Keratinocyte (primary cell): Measurements from ENCODE around the gene NOS1AP.

Experiments
- EZH2 ChIP-seq: IDR thresholded peaks from one replicate; pipeline ENCODE4 v1.6.1; 2012; ENCODE audit warnings: inconsistent platforms, mild to moderate bottlenecking, low read length, moderate library complexity
- TF ChIP-seq, protein P1 (sequence below), 3 experiments: IDR thresholded peaks in 1 of 3; conservative IDR thresholded peaks in 1 of 3; optimal IDR thresholded peaks in 1 of 3; 2 replicates in 2 of 3; 3 replicates in 1 of 3; pipeline versions ENCODE3 to v1.5.1; 2011; ENCODE audit warnings: low read length in 3 of 3, mild to moderate bottlenecking in 3 of 3, moderate library complexity in 2 of 3, control low read depth in 1 of 3, inconsistent platforms in 1 of 3; ENCODE audit not compliant: insufficient read depth in 2 of 3; ENCODE audit errors: extremely low read depth in 1 of 3

DNA sequence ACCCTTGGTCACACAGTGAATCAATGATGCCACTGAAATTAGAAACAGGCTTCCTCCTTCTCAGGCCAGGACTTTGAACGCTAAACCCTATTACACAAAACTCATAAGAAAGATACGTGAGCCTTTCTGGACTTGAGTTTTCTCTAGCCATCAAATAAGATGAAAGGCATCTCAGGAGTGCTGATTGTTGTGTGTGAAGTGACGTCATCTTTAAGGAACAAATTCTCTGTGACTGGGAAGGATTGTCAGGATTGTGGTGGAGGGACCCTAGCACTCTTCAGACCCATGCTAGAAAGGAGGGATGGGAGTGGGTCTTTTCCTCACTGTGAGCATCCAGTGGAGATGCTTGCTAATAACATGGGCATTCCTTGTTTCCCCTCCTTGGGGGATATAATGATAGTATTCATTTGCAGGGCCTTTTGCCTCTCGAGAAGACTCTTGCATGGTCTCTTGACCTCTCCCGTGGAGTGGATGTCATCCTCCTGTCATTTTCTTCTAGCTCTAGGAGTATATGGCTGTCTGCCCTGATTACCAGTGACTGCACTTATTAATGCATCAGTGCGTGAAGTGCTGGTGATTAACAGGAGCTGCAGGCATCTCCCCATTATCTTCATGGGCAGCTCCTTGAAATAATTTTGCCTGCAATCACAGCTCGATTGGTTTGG, 267.3 kb downstream of the NOS1AP start:
- TF ChIP-seq, protein P1, sequence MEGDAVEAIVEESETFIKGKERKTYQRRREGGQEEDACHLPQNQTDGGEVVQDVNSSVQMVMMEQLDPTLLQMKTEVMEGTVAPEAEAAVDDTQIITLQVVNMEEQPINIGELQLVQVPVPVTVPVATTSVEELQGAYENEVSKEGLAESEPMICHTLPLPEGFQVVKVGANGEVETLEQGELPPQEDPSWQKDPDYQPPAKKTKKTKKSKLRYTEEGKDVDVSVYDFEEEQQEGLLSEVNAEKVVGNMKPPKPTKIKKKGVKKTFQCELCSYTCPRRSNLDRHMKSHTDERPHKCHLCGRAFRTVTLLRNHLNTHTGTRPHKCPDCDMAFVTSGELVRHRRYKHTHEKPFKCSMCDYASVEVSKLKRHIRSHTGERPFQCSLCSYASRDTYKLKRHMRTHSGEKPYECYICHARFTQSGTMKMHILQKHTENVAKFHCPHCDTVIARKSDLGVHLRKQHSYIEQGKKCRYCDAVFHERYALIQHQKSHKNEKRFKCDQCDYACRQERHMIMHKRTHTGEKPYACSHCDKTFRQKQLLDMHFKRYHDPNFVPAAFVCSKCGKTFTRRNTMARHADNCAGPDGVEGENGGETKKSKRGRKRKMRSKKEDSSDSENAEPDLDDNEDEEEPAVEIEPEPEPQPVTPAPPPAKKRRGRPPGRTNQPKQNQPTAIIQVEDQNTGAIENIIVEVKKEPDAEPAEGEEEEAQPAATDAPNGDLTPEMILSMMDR (optimal IDR thresholded peaks at IDR 0.05 in 1 of 3, IDR thresholded peaks at IDR 0.05 in 1 of 3, conservative IDR thresholded peaks at IDR 0.05 in 1 of 3; ENCODE audit: extremely low read depth in 1 of 3, insufficient read depth in 2 of 3, low read length in 3 of 3) = no peak
- TF ChIP-seq EZH2 = no peak
